NB4 (cell line): ENCODE results near the gene SUPT7L.

Source experiments
- POLR2A ChIP-seq: IDR thresholded peaks from 2 replicates; pipeline ENCODE4 v1.6.1; 2011; ENCODE audit warnings: mild to moderate bottlenecking; ENCODE audit not compliant: insufficient read length; ENCODE audit errors: extremely low read depth
- TF ChIP-seq, protein P1 (sequence below): IDR thresholded peaks from one replicate; pipeline ENCODE4 v1.5.1; 2012; ENCODE audit warnings: low read depth, low read length
- TF ChIP-seq, protein P2 (sequence below): IDR thresholded peaks from 2 replicates; pipeline ENCODE4 v1.6.1; 2011; ENCODE audit warnings: low read depth, low read length

DNA sequence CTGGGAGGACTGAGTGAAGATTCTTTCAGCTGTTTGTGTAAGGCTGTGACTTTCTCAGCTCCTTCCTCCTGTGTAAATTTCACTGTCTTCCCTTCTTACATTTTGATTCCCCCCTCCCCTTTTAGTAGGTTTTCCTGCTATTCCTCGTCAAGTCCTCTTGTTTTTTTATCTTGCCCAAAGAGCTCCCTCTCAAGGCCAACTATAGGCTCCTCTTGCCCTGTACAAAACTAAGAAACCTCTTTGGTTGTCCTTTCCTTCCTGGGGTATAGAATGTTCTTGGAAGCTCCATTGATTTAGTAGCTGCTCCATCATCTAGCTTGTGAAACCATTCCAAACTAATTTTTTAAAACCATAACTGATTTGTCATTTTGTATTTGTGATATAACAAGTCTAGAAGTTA, 41.9 kb downstream of the SUPT7L start:
- TF ChIP-seq, protein P1, sequence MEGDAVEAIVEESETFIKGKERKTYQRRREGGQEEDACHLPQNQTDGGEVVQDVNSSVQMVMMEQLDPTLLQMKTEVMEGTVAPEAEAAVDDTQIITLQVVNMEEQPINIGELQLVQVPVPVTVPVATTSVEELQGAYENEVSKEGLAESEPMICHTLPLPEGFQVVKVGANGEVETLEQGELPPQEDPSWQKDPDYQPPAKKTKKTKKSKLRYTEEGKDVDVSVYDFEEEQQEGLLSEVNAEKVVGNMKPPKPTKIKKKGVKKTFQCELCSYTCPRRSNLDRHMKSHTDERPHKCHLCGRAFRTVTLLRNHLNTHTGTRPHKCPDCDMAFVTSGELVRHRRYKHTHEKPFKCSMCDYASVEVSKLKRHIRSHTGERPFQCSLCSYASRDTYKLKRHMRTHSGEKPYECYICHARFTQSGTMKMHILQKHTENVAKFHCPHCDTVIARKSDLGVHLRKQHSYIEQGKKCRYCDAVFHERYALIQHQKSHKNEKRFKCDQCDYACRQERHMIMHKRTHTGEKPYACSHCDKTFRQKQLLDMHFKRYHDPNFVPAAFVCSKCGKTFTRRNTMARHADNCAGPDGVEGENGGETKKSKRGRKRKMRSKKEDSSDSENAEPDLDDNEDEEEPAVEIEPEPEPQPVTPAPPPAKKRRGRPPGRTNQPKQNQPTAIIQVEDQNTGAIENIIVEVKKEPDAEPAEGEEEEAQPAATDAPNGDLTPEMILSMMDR, result no peak
- TF ChIP-seq, protein P2, sequence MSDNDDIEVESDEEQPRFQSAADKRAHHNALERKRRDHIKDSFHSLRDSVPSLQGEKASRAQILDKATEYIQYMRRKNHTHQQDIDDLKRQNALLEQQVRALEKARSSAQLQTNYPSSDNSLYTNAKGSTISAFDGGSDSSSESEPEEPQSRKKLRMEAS, result no peak
- no peak for TF ChIP-seq POLR2A
